Vagina (tissue), 2 donors: ENCODE results near the gene BCL2L13.

Experiments used
- CTCF ChIP-seq, 3 experiments: fragments of 450-650 bp in 2 of 3; fragments of 200-600 bp in 1 of 3; sonication (generic) in 1 of 3; IDR thresholded peaks; one replicate each; pipeline ENCODE4 v1.5.1; 2017 to 2019; ENCODE audit warnings: antibody characterized with exemption in 3 of 3, mild to moderate bottlenecking in 2 of 3, moderate library complexity in 2 of 3
- POLR2A ChIP-seq, 2 donors: fragments of 450-650 bp; IDR thresholded peaks; one replicate each; pipeline ENCODE4 v1.6.1; 2017; ENCODE audit warnings: antibody characterized with exemption in 2 of 2, mild to moderate bottlenecking in 2 of 2, moderate library complexity in 2 of 2
- POLR2AphosphoS5 ChIP-seq, 2 donors: sonication (generic); formaldehyde crosslinking; IDR thresholded peaks; one replicate each; pipeline ENCODE4 v1.9.0; 2017; ENCODE audit warnings: antibody characterized with exemption in 2 of 2, mild to moderate bottlenecking in 2 of 2, low read depth in 1 of 2; ENCODE audit not compliant: insufficient read depth in 1 of 2

GRCh38 chr22:17773606-17774205, 135.1 kb downstream of the BCL2L13 start:
- TF ChIP-seq CTCF (IDR thresholded peaks at IDR 0.05) (no peak), POLR2A (IDR thresholded peaks at IDR 0.05) (no peak), POLR2AphosphoS5 (IDR thresholded peaks at IDR 0.05; ENCODE audit: insufficient read depth in 1 of 2, low read depth in 1 of 2) (no peak)
